ENCODE measurements around the gene ST3GAL2.

DNA sequence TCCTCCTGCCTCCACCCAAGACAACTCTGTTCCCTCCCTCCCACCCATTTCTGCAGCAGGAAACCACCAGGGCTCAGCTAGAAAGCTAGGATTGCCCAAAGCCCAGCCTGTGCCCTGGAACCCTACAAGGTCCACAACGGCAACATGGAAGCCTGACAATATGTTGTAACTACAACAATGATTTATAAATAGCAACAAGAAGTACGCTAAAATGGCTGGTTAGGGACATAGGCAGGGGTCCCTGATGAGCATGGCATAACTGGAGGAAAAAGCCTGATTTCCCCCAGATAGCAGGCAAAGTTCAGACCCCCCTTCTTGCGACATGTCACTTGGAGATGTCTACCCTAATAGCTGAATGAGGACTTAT, 6.6 kb downstream of the ST3GAL2 start:
- TF ChIP-seq POLR2A (IDR thresholded peaks at IDR 0.05; ENCODE audit: extremely low read depth, insufficient read length): no peak
- TF ChIP-seq, protein P1, sequence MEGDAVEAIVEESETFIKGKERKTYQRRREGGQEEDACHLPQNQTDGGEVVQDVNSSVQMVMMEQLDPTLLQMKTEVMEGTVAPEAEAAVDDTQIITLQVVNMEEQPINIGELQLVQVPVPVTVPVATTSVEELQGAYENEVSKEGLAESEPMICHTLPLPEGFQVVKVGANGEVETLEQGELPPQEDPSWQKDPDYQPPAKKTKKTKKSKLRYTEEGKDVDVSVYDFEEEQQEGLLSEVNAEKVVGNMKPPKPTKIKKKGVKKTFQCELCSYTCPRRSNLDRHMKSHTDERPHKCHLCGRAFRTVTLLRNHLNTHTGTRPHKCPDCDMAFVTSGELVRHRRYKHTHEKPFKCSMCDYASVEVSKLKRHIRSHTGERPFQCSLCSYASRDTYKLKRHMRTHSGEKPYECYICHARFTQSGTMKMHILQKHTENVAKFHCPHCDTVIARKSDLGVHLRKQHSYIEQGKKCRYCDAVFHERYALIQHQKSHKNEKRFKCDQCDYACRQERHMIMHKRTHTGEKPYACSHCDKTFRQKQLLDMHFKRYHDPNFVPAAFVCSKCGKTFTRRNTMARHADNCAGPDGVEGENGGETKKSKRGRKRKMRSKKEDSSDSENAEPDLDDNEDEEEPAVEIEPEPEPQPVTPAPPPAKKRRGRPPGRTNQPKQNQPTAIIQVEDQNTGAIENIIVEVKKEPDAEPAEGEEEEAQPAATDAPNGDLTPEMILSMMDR (IDR thresholded peaks at IDR 0.05; ENCODE audit: low read depth, low read length): no peak

All from NB4 (cell line).